GM21360 (cell line): ENCODE data around the gene ESAM.

Source experiments
- ATAC-seq: cut with Tn5 transposase; IDR thresholded peaks from one replicate; pipeline ENCODE4 v1.9.1; 2021; ENCODE audit warnings: mild to moderate bottlenecking, moderate library complexity; ENCODE audit not compliant: unreplicated experiment

Gene ESAM

GRCh38 chr11:124753624-124754023 lies 8.5 kb downstream of the ESAM start:
- no peak for ATAC-seq

- ATAC-seq: no peak
These were observed 8.9 kb downstream of the ESAM start for GRCh38 chr11:124753205-124753604.

GRCh38 chr11:124752471-124753102 lies 9.5 kb downstream of the ESAM start:
- ATAC-seq: no peak

DNA sequence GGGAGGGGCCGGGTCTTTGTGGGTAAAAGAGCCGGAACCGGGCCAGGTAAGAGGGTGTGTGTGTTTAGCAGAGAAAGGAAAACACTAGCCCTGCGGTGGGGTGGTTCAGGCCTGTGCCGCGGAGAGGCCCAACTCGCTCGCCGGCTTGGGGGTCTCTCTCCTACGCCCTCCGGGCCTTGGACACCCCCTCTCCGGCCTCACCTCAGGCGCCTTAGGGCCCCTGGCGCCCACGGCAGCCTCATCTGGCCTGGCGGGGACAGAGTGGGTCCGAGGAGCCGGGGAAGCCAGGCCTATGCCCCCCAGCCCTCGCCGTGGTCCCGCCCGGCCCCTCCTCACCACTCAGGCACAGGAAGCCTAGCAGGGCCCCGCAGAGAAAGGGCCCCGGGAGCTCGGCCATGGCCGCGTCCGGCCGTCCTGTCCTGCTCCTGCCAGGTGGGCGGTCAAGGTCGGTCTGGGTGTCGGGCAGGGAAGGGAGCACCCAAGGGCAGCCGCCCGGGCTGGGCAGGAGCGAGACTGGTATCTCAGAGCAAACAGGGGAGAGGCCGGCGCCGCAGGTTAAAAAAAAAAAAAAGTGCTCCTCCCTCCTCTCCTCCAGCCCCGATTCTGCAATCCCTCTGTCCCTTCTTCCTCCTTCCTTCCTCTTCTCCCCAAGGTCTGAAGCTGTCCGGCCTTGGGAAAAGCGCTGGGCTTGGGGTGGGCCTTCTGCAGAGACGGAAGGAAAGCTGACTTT lies 10.2 kb downstream of the ESAM start, which contains the start of gene VSIG2:
VSIG2 (minus strand) TSS at position 515 of the 730 bp plus-strand sequence; CDS start at position 397, 118 bp downstream.
- no peak for ATAC-seq

- no peak for ATAC-seq
These were observed 10.7 kb downstream of the ESAM start for GRCh38 chr11:124751391-124751740.

DNA sequence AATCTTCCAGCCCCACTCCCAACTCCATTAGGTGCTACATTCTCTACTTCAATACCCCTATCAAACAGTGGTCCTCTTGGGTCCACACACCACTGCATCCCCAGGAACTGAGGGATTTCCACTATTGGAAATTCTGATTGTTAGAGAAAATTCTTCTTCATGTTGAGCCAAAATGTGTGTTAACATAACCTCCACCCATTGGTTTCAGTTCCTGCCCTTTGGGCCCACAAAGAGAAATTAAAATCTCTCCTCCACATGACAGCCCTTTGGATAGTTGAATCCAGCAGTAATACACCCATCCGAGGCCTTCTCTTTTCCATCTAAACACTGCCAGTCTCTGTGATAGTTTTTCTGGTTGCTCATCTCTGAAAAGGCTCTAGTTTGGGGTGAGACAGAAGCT lies 12.2 kb downstream of the ESAM start:
- no peak for ATAC-seq

- no peak for ATAC-seq
These were observed 13.4 kb downstream of the ESAM start for GRCh38 chr11:124748481-124749343.

DNA sequence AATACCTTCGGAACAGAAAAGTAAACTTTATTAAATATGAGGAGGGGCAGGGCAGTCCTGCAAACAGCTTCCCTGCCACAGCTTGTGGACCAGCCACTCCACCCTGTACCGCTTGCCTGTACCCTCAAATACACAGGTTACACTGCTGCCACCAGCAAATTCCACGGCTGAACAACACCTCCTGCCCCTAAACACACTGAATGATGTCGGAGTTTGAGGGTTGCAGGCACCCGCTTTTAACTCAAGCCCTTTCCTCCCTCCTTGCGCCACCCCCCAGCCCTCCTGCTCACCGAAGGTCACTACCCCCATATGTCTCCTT lies 14.0 kb downstream of the ESAM start:
- no peak for ATAC-seq

DNA sequence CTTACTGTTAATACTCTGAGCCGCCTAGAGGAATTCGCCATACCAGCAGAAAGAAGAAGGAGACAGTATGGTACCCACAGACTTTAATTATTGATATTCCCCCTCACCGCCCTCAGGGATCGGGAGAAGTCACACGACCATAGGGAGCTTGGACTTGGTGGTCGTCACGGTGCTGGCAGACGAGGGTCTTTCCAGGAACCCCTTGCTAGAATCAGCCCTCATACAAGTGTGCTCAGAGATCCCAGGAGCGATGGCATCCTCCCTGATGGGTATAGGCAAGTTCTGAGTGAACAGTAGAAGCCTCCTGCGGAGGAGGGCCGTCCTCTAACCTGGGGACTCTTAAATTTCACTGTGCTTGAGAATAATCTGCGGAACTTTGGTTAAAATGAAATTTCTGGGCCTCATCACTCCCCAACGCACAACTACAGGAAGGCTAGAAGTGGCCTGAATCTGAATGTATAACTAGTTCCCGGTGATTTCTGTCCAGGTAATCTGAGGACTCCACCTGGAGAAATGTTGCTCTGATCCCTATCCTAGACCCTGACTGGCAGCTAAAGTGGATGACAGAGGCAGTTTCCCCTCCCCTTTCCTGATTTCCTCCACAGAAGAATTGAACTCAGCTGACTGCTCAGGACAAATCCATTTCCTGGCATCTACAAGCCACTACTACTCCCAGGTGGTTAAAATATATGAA lies 14.5 kb downstream of the ESAM start:
- no peak for ATAC-seq

DNA sequence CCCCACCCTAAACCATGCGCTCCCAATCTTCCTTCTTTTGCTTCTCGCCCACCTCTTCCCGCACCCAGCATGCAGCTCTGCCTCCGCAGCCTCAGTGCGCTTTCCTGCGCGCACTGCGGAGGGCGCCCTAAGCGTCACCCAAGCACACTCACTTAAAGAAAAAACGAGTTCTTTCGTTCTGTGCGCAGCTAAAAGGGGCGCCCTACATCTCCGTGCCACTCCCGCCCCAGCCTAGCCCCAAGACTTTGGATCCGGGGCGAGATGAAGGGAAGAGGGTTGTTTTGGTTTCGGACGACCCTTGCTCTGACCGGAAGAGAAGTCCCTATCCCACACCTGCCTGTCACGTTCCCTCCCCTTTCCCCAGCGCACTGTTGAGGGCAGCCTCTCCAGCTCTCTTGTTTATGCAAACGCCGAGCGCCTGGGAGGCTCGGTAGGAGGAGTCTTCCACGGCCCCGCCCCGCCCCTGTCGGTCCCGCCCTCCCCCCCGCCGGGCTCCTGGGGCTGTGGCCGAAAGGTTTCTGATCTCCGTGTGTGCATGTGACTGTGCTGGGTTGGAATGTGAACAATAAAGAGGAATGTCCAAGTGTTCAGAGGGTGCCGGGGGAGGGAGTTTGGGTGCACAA lies 15.4 kb downstream of the ESAM start:
- ATAC-seq: peak; percentile 85

- ATAC-seq: peak; percentile 18
These were observed 16.1 kb downstream of the ESAM start for GRCh38 chr11:124745835-124746620.

GRCh38 chr11:124745270-124745834 lies 16.7 kb downstream of the ESAM start:
- ATAC-seq: no peak

DNA sequence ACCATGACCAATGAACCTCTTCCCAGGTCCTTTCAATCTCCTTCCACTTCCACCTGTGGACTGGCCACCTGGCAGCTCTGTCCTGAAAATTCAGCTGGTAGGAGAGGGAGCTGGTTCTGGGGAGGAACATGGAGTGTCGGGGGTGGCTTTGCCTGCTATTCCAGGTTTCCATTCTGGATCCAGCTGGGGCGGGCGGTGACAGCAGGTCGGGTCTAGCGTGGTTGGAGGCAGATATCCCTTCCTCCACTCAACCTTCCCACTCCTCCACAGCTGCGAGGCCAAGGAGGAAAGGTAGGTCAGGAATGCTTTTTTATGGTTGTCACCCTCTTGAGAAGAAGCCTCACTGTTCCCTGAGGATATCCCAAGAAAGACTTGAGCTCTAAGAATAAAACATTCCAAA lies 19.0 kb downstream of the ESAM start:
- no peak for ATAC-seq

GRCh38 chr11:124742555-124742954 lies 19.5 kb downstream of the ESAM start:
- ATAC-seq: no peak

DNA sequence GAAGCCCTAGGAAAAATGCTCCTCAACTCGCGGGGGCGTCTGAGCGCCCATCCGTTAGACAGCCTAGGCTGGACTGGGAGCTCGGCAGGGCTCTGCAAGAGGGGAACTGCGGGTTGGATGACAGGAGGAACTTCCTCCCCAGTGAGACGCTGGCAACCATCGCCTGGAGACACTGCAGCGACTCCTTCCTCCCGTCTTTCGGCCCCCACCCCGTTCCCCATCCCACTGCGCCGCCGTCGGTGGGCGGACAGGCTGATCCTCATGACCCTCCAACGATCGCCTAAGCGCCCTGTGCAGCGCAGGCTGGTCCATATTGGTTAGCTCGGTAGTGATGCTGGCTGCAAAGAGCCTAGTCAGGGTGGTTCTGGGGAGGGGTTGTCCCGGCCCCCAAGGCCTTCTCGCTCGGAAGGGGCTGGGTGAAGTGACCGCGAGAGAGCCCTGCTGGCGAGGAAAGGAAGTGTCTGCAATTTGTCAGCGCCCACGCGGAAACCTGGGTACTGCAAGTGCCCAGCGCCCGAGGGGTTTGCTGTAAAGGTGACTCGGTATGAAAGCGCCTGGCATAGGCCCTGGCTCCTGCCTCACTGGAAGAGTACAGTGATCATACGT lies 21.7 kb downstream of the ESAM start:
- ATAC-seq: peak; percentile 39

DNA sequence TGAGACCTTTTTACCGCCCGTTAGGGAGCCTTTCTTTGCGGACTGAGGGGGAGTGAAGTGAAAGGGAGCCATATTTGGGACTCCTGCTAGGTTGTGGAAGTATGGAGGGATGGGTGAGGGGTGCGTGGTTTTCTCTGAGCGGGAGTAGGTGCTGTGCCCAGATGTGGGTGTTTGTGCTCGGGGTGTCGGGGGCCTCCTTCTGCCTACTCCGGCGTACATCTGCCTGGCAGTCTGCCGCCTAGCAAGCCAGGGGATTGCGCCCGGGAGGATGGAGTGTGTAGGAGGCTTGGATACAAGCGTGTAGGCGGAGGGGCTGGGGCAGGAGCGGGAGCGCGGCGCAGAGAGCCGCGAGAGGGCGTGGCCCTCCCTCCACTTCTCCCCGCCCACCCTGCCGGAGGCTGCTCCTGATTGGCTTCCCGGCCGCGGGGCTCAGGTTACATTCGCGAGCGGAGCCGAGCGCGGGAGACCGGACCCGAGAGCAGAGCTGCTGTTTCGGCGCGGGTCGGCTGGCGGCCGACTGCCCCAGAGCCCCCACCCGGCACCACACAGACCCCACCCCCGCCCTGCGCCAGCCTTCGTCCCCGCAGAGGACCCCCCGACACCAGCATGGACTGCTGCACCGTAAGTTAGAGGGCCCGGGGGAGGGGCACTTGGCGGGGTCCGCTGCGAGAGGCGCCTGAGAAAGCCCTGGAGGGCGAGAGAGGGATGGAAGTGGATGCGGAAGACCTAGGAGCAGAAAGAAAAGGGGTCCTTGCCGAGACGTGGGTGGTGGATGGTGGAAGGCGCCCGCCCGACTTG lies 22.4 kb downstream of the ESAM start, which contains the start of gene NRGN:
NRGN (plus strand) TSS at position 464 of the 798 bp plus-strand sequence; CDS start at position 607, 143 bp downstream.
- ATAC-seq: peak; percentile 99

DNA sequence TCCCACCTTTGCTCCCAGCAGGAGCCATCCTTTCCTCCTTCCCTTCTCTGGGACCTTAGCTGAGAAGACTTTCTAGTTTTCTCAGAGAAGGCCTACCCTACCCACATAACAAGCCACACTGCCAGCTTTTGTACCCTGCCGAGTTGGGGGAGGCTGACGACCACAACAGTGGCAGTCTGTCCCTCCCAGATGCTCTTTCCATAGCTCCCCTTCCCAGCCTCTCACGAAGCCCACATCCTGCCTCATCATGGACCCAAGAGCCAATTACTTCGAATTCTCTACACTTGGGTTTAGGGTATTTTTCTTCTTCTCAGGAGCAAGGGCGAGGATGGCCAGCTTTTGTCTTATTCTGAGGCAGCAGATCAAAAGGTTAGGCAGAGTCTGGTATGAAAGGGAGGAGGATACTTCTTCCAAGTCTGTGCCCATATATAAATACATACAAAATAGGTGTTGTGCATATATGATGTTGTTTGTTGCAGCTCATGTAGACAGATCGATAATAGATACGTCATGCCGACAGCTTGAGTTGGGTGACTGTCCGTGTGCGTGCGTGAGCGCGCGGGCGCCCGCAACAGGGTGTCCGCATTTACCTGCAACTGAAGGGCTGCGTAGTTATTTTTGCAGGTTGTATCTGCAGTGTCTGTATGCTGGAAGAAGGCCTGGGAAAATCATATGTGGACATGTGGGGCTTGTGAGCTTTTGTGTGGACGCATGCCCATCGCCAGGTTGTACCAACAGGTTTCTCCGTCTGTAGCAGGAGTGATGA lies 23.2 kb downstream of the ESAM start:
- no peak for ATAC-seq
